Measurements from ENCODE around the gene PLEKHA6. TPM values are rescaled to one million over a fixed set of nuclear protein-coding genes. Genes with fewer than 3 reads are reported as not detected.

Gene PLEKHA6
- total RNA-seq, 1 experiment from 2014 or later: 1.2 TPM

DNA sequence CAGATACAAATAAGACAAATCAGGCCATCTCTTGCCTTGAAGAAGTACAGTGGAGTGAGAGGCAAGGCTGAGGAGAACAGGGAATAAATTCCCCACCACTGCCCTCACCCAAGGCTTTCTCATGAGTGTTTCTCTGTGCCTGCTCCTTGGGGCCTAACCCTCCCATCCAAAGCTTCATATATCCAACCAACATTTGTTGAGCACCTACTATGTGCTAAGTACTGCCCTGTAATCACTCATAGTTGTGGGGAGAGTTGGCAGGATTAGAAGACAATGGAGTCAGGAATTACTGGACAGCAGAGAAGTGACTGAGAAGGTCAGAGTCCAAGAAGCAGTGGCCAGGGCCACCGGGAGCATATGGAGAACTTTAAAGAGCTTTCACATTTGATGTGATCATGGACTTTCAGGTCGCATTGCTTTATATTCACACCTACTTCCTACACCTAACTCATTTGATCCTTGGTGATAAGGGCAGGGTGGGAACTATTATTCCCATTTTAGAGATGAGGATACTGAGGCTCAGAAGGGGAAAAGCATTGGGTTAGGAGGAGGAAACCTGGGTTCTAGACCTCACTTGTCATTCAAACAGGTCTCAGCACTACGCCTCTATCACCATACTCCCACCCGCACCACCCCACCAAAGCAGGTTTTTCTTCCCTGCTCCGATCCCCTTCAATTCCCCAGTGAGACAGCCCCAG is 6.4 kb downstream of the PLEKHA6 start:
- no peak overlapping the region for H3K4me3 ChIP-seq
- H3K27me3 ChIP-seq: no peaks in the 10 kb centered on the region
- no peak for DNase-seq
- H3K36me3 ChIP-seq: no peaks in the 10 kb centered on the region
- no peaks in the 10 kb centered on the region for H3K9me3 ChIP-seq (replicated peaks)
- no peak overlapping the region for H3K27ac ChIP-seq
- peaks cover 32% of the 10 kb centered on the region for H3K4me1 ChIP-seq

DNA sequence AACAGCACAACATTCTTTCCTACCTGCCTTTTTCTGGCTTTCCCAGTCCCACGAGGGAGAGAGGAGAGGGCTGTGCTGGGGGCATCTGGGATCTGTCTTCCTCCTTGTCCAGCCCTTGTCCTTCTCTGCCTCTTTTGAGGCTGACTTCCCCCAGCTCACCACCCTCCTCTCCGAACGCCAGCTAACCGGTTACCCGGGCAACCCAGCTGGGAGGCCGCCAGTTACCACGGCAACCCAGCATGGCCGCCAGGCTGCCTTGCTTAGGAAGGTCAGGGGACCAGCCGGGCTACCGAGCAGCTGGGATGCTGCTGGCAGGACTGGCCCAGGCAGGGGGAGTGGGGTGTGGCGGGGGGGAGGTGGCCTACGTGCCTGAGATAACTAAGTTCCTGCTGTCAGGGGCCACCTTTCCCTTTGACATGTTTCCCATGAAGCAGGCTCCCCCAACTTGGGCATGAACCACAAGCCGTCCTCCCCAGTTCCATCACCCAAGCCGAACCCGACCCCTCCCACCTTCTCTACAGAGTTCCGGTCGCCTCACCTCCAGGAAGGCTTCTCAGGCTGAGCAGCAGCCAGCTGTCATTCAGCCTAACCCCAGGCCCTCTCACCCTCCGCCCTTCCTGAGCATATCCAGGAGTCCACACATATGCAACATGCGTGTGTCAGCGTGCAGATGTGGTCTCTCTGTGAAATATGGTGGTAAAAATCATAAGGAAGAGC is 8.7 kb downstream of the PLEKHA6 start:
- peak; percentile 90 to 92 for DNase-seq
- Histone ChIP-seq H3K9me3 (replicated peaks) (no peaks in the 10 kb centered on the region), H3K4me3 (no peak overlapping the region; the same call in 1 of the 2 replicates), H3K4me1 (peaks cover 29% of the 10 kb centered on the region), H3K27ac (no peak overlapping the region), H3K36me3 (no peaks in the 10 kb centered on the region), H3K27me3 (no peaks in the 10 kb centered on the region)

DNA sequence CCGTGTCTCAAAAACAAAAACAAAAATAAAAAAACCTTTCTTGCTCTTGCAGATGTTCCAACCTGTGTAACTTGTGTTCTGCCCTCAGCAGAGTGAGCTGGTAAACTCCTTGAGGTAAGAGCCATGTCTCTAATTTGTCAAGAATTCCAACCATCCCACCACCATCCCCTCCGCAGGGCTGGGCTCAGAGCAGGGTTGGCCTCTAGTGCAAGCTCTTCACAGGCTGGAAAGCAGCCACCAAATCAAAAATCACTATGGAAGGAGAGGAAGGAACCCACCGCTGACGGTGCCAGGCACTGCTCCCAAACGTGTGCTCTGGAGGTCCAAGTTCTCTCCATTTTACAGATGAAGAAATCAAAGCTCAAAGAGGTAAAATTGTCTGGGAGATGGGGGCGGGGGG is 9.4 kb downstream of the PLEKHA6 start:
- no peaks in the 10 kb centered on the region for H3K9me3 ChIP-seq (replicated peaks)
- no peaks in the 10 kb centered on the region for H3K36me3 ChIP-seq
- DNase-seq: no peak
- peaks cover 36% of the 10 kb centered on the region for H3K4me1 ChIP-seq
- H3K27ac ChIP-seq: no peak overlapping the region
- H3K4me3 ChIP-seq: no peak overlapping the region
- H3K27me3 ChIP-seq: no peaks in the 10 kb centered on the region

DNA sequence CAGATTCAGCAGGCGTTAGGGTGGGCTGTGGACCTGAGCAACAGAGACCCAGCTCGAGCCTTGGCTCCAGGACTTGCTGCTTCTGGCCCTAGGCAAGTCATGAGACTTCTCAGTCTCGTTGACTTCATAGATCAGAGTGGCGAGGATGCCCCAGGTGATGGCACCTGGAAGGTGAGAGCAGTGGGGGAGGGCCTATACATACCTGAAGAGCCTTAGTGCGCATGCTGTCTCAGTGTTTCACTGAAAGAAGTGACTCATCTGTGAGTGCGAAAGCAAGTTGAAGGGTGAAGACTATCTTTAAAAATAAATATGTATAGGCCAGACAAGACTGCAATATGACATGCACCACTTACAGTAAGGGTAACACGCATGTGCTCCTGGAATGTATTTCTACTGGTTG is 10.1 kb downstream of the PLEKHA6 start:
- H3K27me3 ChIP-seq: no peaks in the 10 kb centered on the region
- peaks cover 41% of the 10 kb centered on the region for H3K4me1 ChIP-seq

DNA sequence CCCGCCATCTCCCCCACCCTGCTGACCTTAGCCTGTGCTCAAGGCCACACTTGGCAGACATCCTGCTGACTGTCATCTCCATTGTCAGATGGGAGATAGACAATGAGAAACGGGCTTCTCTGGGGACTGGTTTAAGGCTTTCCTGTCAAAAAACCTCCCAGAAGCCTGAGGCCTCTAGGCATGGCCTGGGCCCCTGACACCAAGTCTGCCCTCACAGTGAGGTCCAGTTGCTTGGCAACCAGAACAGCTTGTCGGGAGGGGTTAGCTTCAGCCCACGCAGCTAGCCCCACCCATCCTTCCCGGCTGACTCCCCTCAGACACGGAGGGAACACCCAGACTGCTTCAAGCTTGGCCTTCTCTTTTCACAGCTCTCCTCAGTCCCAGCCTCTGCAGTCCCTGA is 11.0 kb downstream of the PLEKHA6 start:
- Histone ChIP-seq H3K36me3 (no peaks in the 10 kb centered on the region), H3K27ac (no peak overlapping the region), H3K4me3 (no peak overlapping the region), H3K9me3 (replicated peaks) (no peaks in the 10 kb centered on the region), H3K4me1 (peaks cover 48% of the 10 kb centered on the region), H3K27me3 (no peaks in the 10 kb centered on the region)
- DNase-seq: peak; percentile 68 to 71

More for the DNA sequence above, 10.1 kb downstream of the PLEKHA6 start:
- Histone ChIP-seq H3K36me3 (no peaks in the 10 kb centered on the region), H3K27ac (no peak overlapping the region), H3K4me3 (no peak overlapping the region), H3K9me3 (replicated peaks) (no peaks in the 10 kb centered on the region)
- no peak for DNase-seq

DNA sequence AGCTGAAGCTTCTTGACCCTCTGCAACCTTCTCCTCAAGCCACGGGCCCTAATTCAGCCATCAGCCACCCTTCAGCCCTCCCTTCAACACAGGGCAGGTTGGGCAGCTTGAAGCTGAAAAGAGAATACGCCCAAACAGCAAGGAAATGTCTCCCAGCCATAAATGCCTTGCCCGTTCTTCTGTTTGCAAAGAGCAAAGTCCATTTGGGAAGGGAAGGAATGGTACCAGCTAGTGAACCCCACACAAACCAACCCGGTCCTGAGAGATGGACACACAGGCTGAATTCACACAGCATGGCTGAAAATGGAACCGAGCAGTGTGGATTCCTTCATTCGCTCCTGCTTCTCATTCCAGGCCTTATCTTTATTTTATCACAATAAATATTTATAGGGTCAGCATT is 11.5 kb downstream of the PLEKHA6 start:
- Histone ChIP-seq H3K36me3 (no peaks in the 10 kb centered on the region), H3K9me3 (replicated peaks) (no peaks in the 10 kb centered on the region), H3K27ac (no peak overlapping the region), H3K27me3 (no peaks in the 10 kb centered on the region), H3K4me1 (peaks cover 52% of the 10 kb centered on the region), H3K4me3 (no peak overlapping the region)
- no peak for DNase-seq

DNA sequence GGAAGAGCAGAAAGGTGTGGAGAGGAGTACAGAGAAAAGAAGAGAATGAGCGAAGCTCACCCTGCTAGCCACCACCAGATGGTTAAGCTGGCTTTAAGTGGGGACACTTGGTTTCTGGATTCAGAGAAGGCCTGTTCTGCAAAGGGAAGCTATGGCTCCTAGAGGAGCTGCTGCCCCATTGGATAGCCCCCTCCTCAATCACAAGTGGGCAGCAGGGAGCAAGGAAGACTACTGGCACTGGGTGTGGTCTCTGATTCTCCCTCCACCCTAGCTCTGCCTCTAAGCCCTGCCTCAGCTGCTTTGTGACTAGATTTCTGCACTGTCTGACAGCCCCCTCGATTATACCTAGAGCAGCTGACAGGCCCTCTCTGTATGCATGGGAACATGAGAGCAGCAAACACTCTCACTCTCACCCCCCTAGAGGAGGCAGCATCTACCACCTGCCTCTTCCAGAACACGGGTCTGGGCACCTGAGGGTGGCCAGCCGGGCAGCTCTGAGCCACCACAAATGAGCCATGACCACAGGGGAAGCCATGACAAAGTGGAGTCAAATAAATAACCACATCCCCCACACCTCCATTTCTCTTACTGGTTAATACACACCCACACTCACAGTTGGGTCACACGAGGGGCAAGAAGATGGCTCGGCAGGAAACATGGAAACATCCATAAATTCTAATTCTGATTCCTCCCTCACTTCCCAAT is 13.6 kb downstream of the PLEKHA6 start:
- peak; percentile 38 to 58 for DNase-seq
- Histone ChIP-seq H3K4me3 (no peak overlapping the region), H3K9me3 (replicated peaks) (no peaks in the 10 kb centered on the region), H3K27me3 (no peaks in the 10 kb centered on the region), H3K4me1 (peaks cover 50% of the 10 kb centered on the region), H3K36me3 (no peaks in the 10 kb centered on the region), H3K27ac (no peak overlapping the region)

DNA sequence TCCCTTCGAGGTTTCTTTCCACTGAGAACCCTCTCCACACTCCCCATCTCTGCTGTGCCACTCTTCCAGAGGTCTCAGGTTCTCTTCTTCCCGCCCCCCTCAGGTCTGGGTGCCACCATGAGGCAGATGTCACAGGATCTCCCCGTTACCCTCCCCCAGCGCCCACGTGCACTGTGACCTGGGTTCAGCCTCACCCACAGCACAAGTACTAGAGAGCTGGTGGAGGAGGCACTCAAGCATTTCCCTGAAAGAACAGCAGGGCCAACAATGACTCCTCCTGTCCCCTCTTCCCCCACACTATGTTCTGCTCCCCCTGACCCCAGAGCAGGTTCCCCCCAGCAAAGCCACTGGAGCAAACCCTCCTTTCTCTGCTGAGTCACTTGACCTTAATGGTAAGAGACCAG is 14.3 kb downstream of the PLEKHA6 start:
- H3K4me3 ChIP-seq: no peak overlapping the region
- no peaks in the 10 kb centered on the region for H3K27me3 ChIP-seq
- DNase-seq: no peak
- H3K4me1 ChIP-seq: peaks cover 45% of the 10 kb centered on the region
- H3K27ac ChIP-seq: no peak overlapping the region
- H3K36me3 ChIP-seq: no peaks in the 10 kb centered on the region
- H3K9me3 ChIP-seq (replicated peaks): no peaks in the 10 kb centered on the region

DNA sequence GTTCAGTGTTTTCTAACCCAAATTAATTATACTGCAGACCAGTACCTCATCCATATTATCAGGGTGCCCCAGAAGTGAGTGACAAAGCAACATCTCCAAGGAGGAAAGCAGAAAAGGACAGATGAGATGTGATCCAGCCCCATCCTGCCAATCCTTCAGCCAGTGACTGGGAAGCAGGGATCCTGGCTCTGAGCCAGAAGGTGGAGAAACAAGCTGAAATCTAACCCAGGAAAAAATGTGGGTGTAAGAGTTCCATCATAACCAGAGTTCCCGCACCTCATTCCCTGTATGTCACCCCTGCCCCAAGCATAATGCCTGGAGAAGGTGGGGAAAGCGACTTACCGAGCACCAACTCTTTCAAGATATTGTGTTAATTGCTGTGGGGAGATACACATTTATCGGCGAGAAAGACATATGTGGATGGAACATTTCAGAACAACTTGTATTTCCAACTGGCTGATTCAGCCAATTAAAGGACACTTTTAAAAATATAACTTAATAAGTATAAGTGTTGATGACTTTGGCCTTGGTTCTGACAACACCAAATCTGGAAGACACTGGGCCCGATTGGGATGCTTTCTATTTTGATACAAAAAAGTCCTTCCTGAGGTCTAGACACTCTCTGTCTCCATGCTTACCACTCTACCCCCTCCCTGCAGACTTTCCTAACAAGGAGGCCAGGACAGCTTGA is 14.9 kb downstream of the PLEKHA6 start:
- Histone ChIP-seq H3K9me3 (replicated peaks) (no peaks in the 10 kb centered on the region), H3K27me3 (peaks cover 2% of the 10 kb centered on the region; the same call in 1 of the 2 replicates), H3K27ac (no peak overlapping the region), H3K4me1 (peaks cover 41% of the 10 kb centered on the region), H3K4me3 (no peak overlapping the region), H3K36me3 (no peaks in the 10 kb centered on the region)
- DNase-seq: peak; percentile 49 to 70

DNA sequence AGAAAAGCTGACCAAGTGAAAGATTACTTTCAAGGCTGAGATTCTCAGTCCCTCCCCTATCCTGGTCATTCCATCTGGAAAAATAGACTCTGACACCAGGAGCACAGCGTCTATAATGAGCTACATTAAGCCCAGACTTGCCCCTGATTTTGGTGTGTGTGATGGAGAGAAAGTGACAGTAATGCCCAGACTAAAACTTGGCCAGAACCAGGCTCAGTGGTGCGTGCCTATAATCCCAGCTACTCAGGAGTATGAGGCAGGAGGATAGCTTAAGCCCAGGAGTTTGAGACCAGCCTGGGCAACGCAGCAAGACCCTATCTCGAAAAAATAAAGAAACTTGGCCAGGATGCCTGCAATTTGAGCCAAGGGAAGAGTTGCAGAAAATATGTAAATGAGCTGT is 15.9 kb downstream of the PLEKHA6 start:
- DNase-seq: no peak
- Histone ChIP-seq H3K27ac (no peak overlapping the region), H3K36me3 (no peaks in the 10 kb centered on the region), H3K4me3 (no peak overlapping the region), H3K9me3 (replicated peaks) (no peaks in the 10 kb centered on the region), H3K4me1 (peaks cover 38% of the 10 kb centered on the region), H3K27me3 (peaks cover 3% of the 10 kb centered on the region; the same call in 1 of the 2 replicates)

DNA sequence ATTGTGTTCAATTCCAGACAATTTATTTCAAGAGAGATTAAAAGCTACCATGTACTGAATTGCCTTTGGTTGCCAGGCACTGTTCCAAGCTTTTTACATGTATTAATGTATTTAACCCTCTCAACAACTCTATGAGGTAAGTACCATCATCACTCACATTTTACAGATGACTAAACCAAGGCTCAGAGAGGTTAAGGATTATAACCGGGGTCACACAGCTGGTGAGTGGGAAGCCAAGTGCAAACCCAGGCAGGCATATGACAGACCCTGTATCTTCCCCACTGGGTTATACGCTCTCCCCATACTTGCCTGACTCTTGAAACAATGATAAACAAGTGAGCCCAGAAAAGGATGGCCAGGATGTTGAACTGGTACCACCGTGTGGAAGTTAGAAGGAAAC is 16.5 kb downstream of the PLEKHA6 start:
- DNase-seq: no peak
- H3K4me3 ChIP-seq: no peak overlapping the region
- no peak overlapping the region for H3K27ac ChIP-seq
- peaks cover 37% of the 10 kb centered on the region for H3K4me1 ChIP-seq
- no peaks in the 10 kb centered on the region for H3K36me3 ChIP-seq
- peaks cover 3% of the 10 kb centered on the region; the same call in 1 of the 2 replicates for H3K27me3 ChIP-seq
- no peaks in the 10 kb centered on the region for H3K9me3 ChIP-seq (replicated peaks)

DNA sequence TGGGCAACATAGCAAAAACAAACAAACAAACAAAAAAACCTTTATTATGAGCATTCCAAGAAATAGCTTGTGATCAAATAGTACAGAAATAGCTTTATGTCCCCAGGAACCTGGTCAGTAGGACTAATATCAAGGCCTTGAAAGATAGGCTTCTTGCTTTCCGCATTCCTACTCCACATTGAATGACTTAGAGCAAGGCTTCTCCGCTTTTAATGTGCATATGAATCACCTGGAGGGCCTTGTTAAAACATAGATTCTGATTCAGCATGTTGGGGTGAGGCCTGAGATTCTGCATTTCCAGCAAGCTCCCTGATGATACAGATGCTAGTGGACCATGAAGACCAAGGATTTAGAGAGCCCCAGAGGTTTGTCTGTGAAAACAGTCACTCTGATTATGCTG is 17.4 kb downstream of the PLEKHA6 start:
- Histone ChIP-seq H3K9me3 (replicated peaks) (no peaks in the 10 kb centered on the region), H3K4me1 (peaks cover 39% of the 10 kb centered on the region)

DNA sequence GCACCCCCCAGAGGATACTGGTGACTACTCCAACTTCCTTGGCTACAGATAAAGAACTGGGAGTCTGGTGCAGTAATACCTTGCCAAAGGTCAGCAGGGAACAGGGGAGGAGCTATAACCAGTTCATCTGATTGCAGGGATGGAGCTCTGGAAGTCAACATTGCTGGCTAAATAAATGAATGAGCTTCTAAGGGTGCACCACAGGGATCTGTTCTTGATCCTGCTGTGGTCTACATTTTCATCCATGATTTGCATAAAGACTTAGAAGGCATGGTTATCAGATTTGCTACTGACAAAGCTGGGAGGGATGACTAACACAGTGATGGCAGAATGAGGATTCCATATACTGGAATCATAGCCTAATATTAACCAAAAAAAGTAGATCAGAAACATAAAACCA is 18.3 kb downstream of the PLEKHA6 start:
- peaks cover 3% of the 10 kb centered on the region; the same call in 1 of the 2 replicates for H3K27me3 ChIP-seq
- no peak overlapping the region for H3K27ac ChIP-seq
- peaks cover 39% of the 10 kb centered on the region for H3K4me1 ChIP-seq
- no peak for DNase-seq
- H3K9me3 ChIP-seq (replicated peaks): no peaks in the 10 kb centered on the region
- H3K36me3 ChIP-seq: no peaks in the 10 kb centered on the region
- no peak overlapping the region for H3K4me3 ChIP-seq

More for the DNA sequence above, 17.4 kb downstream of the PLEKHA6 start:
- H3K27ac ChIP-seq: no peak overlapping the region
- H3K36me3 ChIP-seq: no peaks in the 10 kb centered on the region
- no peak for DNase-seq
- no peak overlapping the region for H3K4me3 ChIP-seq
- peaks cover 3% of the 10 kb centered on the region; the same call in 1 of the 2 replicates for H3K27me3 ChIP-seq

DNA sequence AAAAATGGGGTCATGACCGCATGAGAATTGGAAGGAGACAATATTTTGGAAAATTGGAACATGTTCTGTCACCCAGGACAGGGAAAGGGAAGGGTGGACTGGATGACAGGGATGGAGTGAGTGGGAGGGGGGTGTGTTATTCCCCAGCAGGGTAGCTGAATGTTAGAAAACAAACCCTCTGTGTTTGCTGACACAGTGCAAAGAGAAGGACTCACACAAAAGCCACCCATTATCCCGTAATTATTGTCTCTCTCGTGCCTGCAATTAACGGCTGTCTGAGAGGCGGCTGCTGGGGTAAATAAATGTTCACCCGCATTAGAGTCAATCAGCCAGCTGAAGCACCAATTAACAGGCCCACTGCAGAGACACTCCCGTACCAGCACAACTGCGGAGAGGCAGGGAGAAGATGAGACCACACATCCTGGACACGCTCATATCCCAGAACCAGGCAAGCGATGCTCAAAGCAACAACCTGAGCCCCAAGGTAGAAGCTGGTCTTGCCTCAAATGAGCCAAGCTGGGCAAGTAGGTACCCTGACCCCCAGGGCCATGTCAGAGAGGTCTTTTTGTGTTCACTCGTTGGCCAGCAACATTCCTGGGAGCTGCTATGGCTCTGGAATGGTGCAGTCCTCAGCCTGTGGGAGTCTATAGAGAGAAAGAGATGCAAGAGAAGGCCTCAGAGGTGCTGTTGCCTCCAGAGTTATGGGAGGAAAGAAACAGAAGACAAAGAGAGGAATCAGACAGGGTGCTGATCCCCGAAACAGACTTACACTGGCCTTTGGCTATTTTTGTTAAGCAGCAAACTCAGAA is 19.4 kb downstream of the PLEKHA6 start:
- peaks cover 3% of the 10 kb centered on the region; the same call in 1 of the 2 replicates for H3K27me3 ChIP-seq
- H3K9me3 ChIP-seq (replicated peaks): no peaks in the 10 kb centered on the region
- H3K4me3 ChIP-seq: no peak overlapping the region
- no peak overlapping the region for H3K27ac ChIP-seq
- no peaks in the 10 kb centered on the region for H3K36me3 ChIP-seq
- H3K4me1 ChIP-seq: peaks cover 38% of the 10 kb centered on the region
- no peak for DNase-seq

All from SJCRH30 (cell line).